GM19351 (cell line): ENCODE measurements around the gene PEMT.

Source experiments
- ATAC-seq: cut with Tn5 transposase; IDR thresholded peaks from one replicate; pipeline ENCODE4 v1.9.1; 2021; ENCODE audit warnings: mild to moderate bottlenecking, moderate library complexity; ENCODE audit not compliant: unreplicated experiment

PEMT gene

DNA sequence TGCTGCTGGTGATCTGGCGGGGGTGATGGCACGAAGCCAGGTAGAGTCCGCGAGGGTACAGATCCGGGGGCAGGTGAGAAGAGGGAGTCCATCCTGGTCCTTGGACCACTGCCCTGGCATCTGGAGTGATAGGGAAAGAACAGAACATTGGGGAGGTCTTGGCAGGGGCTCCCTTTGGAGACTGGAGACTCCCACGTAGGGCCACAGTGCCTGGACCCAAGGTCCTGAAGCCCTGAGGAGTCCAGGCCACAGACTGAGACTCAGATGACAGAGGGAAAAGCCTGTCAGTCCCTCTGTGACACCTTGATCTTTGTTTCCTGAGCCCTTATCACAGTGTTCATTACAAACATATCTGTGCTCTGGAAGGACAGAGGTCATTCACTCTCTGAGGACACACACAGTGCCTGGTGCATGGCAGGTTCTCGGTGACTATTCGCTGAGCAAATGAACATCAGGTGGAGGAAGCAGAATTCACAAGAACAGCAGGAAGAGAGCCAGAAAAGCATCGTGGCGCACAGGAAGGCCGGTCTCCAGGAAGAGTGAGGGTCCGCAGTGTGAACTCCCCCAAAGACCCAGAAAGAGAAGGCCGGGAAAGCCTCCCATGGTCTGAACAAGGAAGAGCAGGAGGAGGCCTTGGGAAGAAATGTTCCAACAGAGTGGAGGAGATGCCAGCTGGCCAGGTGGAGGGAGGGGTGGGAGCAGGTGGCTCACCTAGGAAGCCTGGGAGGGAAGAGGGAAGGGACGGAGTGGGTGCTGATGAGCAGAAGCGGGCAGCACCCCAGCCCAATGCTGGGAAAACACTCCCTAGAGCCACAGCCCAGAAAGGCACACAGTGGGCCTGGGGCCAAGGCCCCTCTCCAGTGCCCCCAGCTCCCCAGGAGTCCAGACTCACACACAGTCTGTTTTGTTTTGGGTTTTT, 20.5 kb downstream of the PEMT start:
- no peak for ATAC-seq

- no peak for ATAC-seq
Measured at GRCh38 chr17:17570140-17570797, 21.2 kb downstream of the PEMT start.

GRCh38 chr17:17569691-17570090, 21.8 kb downstream of the PEMT start:
- ATAC-seq: no peak

DNA sequence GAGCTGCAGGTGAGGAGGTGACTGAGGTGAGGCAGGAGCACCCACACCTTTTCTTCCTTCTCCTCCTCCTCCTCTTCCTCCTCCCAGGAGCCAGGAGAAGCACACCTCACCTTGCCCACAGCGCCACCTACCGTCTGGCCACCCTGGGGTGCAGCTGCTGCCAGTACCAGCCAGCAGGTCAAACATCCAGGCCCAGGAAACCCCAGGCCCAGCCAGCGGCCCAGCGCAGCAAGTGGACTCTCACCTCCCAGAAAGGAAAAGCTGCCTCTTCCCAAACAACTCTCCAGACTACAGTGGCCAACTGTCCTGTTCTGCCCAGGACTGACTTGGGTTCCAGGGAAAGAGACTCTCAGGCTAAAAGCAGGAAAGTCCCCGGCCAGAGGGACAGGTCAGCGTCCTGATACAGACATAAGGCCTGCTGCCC, 22.7 kb downstream of the PEMT start:
- ATAC-seq: no peak

DNA sequence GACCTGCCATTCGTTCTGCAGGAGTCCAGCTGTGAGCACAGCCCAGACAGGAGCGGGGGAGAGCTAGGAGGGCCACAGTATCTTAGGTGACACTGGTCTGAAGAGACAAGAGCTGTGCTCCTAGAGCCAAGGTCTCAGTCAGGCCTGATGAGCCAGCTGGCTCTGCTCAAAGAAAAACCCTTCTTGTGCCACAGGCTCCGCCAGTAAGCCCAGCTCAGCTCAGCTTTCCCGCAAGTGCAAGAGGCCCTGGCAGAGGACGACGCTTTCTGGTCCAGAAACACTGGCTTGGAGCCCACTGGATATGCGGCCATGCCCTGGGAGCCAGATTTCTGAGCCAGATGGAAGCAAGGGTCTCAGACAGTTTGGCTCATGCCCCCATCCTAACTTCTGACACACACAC, 23.9 kb downstream of the PEMT start:
- ATAC-seq: no peak

- ATAC-seq: no peak
Measured at GRCh38 chr17:17566896-17567513, 24.5 kb downstream of the PEMT start.

GRCh38 chr17:17565471-17566339, 25.8 kb downstream of the PEMT start:
- no peak for ATAC-seq

DNA sequence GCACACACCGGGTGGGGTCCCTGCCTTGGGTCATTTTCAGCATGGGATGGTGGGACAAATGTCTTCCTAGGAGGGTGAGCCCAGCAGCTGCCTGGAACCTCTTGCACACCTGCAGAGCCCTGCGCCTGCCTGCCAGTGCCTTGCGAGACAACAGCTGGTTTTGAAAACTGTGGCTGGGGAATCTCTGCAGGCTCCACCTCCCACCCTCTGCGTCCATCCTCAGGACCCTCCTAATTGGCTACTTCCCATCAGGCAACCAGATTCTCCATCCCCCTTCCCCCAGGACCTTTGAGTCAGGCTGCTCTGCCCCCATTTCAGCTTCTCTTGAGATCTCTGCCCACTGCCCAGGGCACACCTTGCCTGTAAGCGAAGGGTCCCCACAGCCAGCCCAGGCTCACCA, 26.6 kb downstream of the PEMT start:
- no peak for ATAC-seq

DNA sequence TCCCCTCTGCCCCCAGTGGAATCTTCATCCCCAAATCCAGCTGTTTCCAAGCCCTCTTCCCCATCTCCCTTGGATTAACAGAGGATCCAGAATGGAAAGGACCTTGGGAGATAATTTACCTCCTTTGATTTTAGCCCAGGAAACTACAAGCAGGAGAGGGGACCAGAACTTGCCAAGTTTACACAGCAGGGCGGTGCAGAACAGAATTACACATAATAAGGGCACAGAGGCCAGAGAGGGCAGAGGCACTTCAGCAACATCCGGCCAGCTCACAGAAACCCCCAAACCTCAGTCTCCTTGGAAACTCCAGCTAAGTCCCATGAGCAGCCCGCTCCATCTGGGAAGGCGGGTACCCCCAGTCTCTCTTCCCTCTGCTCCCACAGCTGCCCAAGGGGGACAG, 27.2 kb downstream of the PEMT start:
- no peak for ATAC-seq

DNA sequence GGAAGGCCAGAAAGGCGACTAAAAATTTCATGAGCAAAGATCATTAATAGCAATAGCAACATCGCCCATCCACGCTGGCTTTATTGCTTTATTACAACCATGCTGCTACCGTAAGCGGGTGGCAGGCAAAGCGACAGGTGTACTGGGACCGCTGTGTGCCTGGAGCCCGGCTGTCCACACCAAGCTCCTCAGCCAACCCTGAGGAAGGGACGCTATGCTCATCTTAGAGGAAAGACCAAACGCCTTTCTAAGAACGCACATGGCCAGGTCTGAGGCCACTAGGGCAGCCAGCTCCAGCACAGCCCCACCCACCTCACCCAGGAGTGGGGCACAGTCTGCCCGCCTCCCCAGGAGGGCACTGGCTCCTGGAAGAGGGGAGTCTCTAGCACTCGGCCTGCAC, 28.0 kb downstream of the PEMT start:
- ATAC-seq: no peak

GRCh38 chr17:17562146-17562511, 29.4 kb downstream of the PEMT start:
- ATAC-seq: no peak

- no peak for ATAC-seq
Measured at GRCh38 chr17:17561408-17562145, 29.9 kb downstream of the PEMT start.

- no peak for ATAC-seq
Measured at GRCh38 chr17:17560975-17561374, 30.5 kb downstream of the PEMT start.

- ATAC-seq: no peak
Measured at GRCh38 chr17:17560167-17560566, 31.3 kb downstream of the PEMT start.

DNA sequence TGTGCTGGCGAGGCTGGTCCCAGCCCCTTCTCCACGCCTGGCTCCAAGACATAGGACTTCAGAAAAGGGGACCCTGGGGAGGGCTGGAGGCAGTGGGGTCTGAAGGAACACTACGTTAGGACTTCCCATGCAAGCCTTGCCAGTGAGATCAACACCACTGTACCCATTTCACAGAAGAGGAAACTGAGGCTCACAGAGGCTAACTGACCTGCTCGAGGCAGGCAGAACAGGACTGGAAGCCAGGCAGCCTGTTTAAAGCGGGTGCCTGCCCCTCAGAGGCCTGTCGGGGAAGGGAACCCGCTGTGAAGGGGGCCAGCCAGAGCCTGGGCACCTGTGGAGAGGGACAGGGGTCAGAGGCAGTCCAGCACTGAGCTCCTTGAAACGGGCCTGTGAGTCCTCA, 32.3 kb downstream of the PEMT start:
- no peak for ATAC-seq

DNA sequence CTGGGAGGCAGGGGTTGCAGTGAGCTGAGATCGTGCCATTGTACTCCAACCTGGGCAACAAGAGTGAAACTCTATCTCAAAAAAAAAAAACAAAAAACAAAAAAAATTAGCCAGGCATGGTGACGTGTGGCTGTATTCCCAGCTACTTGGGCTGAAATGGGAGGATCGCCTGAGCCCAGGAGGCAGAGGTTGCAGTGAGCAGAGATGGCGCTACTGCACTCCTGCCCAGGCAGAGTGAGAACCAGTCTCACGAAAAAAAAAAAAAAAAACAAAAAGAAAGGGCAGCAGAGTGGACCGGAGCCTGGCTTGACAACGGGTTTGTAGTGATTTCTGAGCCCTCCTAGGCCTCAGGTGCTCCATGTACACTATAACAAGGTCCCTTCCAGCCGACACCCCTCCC, 33.1 kb downstream of the PEMT start:
- ATAC-seq: no peak

DNA sequence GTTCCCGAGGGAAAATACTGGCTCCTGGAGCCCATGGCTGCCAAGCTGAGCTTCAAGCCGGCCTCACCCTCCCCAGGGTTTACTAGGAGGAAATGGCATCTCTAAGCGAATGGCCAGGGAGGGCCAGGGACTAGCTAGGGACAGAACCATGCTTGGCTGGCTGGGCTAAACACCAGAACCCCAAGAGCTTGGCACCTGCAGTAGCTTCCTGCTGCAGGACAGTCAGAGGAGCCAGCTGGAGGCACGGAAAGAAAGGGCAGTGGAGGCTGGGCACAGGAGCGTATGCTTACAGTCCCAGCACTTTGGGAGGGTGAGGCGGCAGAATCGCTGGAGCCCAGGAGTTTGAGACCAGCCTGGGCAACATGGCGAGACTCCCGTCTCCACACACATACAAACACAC, 33.7 kb downstream of the PEMT start:
- ATAC-seq: no peak

DNA sequence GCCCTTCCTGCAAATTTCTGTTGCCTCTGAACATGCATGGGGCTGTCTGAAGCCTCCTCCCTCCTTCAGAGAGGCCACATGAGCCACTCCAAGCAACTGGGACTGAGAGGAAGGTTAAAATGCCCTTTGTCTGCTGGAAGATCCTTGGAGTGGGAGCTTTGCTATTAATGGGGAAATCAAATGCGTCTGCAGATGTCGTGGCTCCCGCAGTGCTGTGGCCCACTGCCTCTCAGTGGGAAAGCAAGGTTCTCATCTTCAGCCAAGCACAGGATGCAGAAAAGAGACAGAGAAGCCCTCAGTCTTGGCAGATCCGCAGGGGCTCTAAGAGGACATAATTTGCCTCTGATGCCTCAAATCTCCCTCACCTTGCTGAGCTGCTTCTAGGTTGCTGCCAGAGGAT, 34.8 kb downstream of the PEMT start:
- no peak for ATAC-seq

DNA sequence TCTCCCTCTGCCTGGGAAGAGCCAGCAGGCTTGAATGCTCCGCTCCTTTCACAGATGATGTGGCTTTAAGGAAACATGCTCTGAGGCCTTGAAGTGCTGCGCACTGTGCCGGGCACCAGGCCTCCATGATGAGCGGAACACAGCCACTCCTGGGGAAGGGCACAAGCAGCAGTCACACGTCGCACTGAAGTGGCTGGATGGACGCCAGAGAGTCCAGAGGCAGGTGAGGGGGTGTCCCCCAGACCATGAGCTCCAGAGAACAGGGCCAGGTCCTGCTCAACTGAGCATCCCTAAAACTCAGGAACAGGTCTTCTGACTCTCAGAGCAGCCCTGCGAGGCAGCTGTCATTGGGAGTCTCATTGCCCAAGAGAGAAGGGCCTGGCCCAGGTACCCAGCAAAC, 35.6 kb downstream of the PEMT start:
- ATAC-seq: no peak

GRCh38 chr17:17555151-17555550, 36.4 kb downstream of the PEMT start:
- ATAC-seq: no peak
